Type B pancreatic cell (in vitro differentiated cells): ENCODE results near the gene DRG1. TPM values are rescaled to one million over a fixed set of nuclear protein-coding genes. Genes with fewer than 3 reads are reported as not detected.

ENCODE experiments used
- DNase-seq: peaks from one replicate; pipeline ENCODE4 v3.0.0; 2021; ENCODE audit warnings: mixed read lengths; ENCODE audit not compliant: unreplicated experiment; ENCODE audit errors: extremely low spot score
- H3K27ac Mint-ChIP-seq: 2 replicates; pipeline ENCODE4 v1.8.0; 2021; ENCODE audit warnings: mild to moderate bottlenecking, mixed read lengths
- H3K27me3 Mint-ChIP-seq: 2 replicates; pipeline ENCODE4 v1.8.0; 2021; ENCODE audit warnings: mixed read lengths
- H3K36me3 Mint-ChIP-seq: 2 replicates; pipeline ENCODE4 v1.8.0; 2021; ENCODE audit warnings: mixed read lengths
- H3K4me1 Mint-ChIP-seq: one replicate; pipeline ENCODE4 v1.8.0; 2021; ENCODE audit warnings: mixed read lengths; ENCODE audit not compliant: unreplicated experiment
- H3K4me3 Mint-ChIP-seq: 2 replicates; pipeline ENCODE4 v1.8.0; 2021; ENCODE audit warnings: mild to moderate bottlenecking, mixed read lengths
- H3K9me3 Mint-ChIP-seq: 2 replicates; pipeline ENCODE4 v1.8.0; 2021; ENCODE audit warnings: mixed read lengths
- total RNA-seq: library from RNA; stranded (reverse); gene quantifications from 2 replicates; pipeline ENCODE4 v1.2.1, GENCODE V29; 2021; ENCODE audit warnings: low replicate concordance
- TF ChIP-seq, protein P1 (sequence below): fragments of 200-600 bp; sonication (generic); conservative IDR thresholded peaks from 2 replicates; pipeline ENCODE4 v1.5.0; 2021; ENCODE audit warnings: antibody characterized with exemption, mild to moderate bottlenecking

DRG1 gene
- total RNA-seq, 1 donor from 2014 or later, result 74.1 TPM

DNA sequence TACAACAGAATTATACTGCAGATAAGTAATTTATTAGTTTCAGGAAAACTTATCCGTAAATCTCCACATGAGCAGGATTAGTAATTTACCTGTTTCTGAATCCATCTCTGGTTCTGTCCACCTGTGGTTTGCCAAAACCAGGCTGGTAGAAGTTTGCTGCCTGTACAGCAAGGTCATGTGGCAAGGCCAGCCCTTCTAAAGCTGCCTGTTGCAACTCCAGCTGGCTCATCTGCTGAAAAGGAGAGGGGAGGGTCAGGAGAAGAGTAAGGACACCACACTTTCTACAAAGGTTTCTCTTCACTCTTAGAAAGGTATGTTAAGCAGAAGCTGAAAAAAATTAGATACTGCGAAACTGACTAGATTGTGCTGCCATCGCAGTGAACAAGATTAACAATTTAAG is 47.9 kb downstream of the DRG1 start:
- H3K27me3 Mint-ChIP-seq, result no peaks in the 10 kb centered on the region
- TF ChIP-seq, protein P1, sequence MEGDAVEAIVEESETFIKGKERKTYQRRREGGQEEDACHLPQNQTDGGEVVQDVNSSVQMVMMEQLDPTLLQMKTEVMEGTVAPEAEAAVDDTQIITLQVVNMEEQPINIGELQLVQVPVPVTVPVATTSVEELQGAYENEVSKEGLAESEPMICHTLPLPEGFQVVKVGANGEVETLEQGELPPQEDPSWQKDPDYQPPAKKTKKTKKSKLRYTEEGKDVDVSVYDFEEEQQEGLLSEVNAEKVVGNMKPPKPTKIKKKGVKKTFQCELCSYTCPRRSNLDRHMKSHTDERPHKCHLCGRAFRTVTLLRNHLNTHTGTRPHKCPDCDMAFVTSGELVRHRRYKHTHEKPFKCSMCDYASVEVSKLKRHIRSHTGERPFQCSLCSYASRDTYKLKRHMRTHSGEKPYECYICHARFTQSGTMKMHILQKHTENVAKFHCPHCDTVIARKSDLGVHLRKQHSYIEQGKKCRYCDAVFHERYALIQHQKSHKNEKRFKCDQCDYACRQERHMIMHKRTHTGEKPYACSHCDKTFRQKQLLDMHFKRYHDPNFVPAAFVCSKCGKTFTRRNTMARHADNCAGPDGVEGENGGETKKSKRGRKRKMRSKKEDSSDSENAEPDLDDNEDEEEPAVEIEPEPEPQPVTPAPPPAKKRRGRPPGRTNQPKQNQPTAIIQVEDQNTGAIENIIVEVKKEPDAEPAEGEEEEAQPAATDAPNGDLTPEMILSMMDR, result no peak
- DNase-seq, result no peak
- no peaks in the 10 kb centered on the region for H3K9me3 Mint-ChIP-seq
- no peak overlapping the region for H3K27ac Mint-ChIP-seq
- H3K4me3 Mint-ChIP-seq, result no peak overlapping the region
- H3K4me1 Mint-ChIP-seq, result no peaks in the 10 kb centered on the region
- peaks cover 21% of the 10 kb centered on the region for H3K36me3 Mint-ChIP-seq

DNA sequence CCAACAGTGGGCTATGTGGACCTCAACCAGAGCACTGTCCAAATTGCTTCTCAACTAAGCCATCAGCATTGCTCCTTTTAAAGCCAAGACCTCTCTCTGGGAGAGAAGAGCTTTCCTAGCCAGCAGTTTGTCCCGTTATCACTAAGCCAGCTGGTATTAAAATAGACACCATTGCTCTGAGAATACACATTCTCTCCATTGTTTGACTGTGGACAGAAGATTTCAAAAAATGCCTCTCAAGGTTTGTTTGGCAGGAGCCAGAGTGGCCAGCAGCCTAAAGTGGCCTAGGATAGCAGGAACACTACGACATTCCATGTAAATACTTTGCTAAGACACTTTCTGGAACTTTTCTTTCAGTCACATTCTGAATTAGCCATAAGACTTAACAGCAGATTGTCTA is 49.0 kb downstream of the DRG1 start:
- TF ChIP-seq, protein P1, result no peak
- Mint-ChIP-seq H3K27me3 (no peaks in the 10 kb centered on the region), H3K36me3 (peaks cover 15% of the 10 kb centered on the region), H3K4me1 (no peaks in the 10 kb centered on the region), H3K9me3 (no peaks in the 10 kb centered on the region), H3K4me3 (no peak overlapping the region), H3K27ac (no peak overlapping the region)
- no peak for DNase-seq

DNA sequence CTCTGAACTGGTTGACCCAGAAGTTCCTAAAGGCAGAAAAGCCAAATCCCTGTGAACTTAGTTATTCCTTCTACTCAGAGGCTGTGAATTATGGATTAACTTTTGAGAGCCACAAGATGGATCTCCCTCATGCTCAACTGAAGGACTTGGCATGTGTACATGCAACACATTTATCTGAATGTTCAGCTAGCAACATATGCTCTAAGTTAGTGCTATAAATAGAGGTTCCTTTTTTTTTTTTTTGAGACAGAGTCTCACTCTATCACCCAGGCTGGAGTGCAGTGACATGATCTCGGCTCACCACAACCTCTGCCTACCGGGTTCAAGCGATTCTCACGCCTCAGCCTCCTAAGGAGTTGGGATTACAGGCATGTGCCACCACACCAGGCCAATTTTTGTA is 50.1 kb downstream of the DRG1 start:
- Mint-ChIP-seq H3K27ac (no peak overlapping the region), H3K9me3 (no peaks in the 10 kb centered on the region), H3K36me3 (peaks cover 10% of the 10 kb centered on the region), H3K27me3 (no peaks in the 10 kb centered on the region), H3K4me1 (no peaks in the 10 kb centered on the region), H3K4me3 (no peak overlapping the region)
- TF ChIP-seq, protein P1, result no peak
- no peak for DNase-seq

DNA sequence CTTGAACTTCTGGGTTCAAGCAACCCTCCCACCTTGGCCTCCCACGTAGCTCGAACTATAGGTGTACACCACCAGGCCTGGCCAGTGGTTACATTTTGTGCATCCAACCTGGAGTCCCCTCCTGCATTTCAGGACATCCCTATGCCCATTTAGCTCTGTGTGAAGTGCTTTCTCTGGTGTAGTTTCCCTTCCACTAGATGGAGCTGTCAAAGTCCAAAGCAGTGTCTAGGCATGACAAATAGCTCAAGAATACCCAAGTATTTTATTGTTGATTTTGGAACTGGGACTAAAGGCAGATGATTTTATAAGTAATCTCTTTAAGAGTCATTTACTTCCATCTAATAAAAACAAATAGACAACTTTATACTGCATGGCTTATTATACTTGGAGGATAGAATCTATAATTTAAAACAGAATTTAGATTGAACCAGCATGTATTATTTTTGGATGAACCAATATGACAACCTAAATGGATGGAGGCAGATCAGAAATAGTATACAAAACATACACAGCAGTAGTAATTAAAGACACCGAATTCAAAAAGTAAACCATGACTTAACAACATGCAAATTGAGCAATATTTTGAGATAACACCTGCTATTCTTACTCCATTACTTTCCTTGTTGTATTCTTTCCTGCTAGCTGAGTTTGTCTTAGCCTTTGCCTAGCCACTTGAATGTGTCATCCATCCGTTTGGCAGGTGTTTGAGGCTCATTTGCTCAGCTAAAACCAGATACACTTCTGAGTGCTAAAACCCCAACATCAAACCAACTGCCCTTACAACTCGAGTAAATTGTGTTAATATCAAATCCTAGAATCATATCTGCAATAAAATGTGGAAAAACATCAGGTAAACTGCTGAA is 52.5 kb downstream of the DRG1 start:
- Mint-ChIP-seq H3K27me3 (no peaks in the 10 kb centered on the region), H3K27ac (peak overlapping the region; percentile 70), H3K4me1 (no peaks in the 10 kb centered on the region), H3K36me3 (peaks cover 10% of the 10 kb centered on the region), H3K4me3 (no peak overlapping the region), H3K9me3 (no peaks in the 10 kb centered on the region)
- TF ChIP-seq, protein P1, result peak; percentile 59
- no peak for DNase-seq

DNA sequence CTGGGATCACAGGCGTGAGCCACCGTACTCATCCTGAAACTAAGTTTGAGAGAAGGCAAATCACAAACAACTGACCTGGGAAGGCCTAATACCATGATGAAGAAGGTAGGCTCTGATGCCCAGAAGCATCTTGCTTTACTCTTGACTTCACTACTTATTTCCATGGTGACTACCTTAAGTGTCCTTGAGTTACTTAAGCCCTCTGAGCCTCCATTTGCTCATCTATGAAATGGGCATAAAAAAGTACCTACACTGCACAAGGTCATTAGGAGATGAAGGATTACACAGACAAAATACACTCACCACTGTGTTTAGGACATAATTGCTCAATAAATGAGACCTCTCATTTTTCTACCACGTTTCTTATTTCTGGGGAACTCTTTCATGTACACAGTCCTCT is 62.3 kb downstream of the DRG1 start:
- Mint-ChIP-seq H3K9me3 (no peaks in the 10 kb centered on the region), H3K4me3 (no peak overlapping the region), H3K4me1 (no peaks in the 10 kb centered on the region), H3K27ac (no peak overlapping the region), H3K27me3 (no peaks in the 10 kb centered on the region), H3K36me3 (peaks cover 32% of the 10 kb centered on the region)
- DNase-seq, result no peak
- TF ChIP-seq, protein P1, result no peak
